ENCODE data around the gene HNRNPK.

Gene HNRNPK

DNA sequence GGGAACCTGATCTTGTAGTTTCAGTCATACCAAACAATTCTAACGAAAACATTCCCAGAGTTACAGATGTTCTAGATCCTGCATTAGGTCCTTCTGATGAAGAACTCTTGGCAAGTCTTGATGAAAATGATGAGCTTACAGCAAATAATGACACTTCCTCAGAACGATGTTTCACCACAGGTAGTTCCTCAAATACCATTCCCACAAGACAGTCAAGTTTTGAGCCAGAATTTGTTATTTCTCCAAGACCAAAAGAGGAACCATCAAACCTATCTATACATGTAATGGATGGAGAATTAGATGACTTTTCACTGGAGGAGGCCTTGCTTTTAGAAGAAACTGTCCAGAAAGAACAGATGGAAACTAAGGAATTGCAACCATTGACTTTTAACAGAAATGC lies 21.6 kb upstream of the HNRNPK start:
- no peak for TF ChIP-seq FOXP2 (optimal IDR thresholded peaks at IDR 0.05; ENCODE audit: borderline replicate concordance, extremely low read depth, extremely low read length, insufficient read depth)
- no peak for TF ChIP-seq TAF1 (IDR thresholded peaks at IDR 0.05; ENCODE audit: borderline replicate concordance, insufficient read depth, low read length)
- TF ChIP-seq POLR2AphosphoS5 (IDR thresholded peaks at IDR 0.05; ENCODE audit: low read depth, low read length) = no peak
- TF ChIP-seq, protein P1, sequence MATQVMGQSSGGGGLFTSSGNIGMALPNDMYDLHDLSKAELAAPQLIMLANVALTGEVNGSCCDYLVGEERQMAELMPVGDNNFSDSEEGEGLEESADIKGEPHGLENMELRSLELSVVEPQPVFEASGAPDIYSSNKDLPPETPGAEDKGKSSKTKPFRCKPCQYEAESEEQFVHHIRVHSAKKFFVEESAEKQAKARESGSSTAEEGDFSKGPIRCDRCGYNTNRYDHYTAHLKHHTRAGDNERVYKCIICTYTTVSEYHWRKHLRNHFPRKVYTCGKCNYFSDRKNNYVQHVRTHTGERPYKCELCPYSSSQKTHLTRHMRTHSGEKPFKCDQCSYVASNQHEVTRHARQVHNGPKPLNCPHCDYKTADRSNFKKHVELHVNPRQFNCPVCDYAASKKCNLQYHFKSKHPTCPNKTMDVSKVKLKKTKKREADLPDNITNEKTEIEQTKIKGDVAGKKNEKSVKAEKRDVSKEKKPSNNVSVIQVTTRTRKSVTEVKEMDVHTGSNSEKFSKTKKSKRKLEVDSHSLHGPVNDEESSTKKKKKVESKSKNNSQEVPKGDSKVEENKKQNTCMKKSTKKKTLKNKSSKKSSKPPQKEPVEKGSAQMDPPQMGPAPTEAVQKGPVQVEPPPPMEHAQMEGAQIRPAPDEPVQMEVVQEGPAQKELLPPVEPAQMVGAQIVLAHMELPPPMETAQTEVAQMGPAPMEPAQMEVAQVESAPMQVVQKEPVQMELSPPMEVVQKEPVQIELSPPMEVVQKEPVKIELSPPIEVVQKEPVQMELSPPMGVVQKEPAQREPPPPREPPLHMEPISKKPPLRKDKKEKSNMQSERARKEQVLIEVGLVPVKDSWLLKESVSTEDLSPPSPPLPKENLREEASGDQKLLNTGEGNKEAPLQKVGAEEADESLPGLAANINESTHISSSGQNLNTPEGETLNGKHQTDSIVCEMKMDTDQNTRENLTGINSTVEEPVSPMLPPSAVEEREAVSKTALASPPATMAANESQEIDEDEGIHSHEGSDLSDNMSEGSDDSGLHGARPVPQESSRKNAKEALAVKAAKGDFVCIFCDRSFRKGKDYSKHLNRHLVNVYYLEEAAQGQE (IDR thresholded peaks at IDR 0.05; ENCODE audit: insufficient read depth in 1 of 2, low read depth in 2 of 2, low read length in 2 of 2) = no peak
- no peak for TF ChIP-seq SIN3A (IDR thresholded peaks at IDR 0.05; ENCODE audit: borderline replicate concordance, insufficient read depth, low read length)

DNA sequence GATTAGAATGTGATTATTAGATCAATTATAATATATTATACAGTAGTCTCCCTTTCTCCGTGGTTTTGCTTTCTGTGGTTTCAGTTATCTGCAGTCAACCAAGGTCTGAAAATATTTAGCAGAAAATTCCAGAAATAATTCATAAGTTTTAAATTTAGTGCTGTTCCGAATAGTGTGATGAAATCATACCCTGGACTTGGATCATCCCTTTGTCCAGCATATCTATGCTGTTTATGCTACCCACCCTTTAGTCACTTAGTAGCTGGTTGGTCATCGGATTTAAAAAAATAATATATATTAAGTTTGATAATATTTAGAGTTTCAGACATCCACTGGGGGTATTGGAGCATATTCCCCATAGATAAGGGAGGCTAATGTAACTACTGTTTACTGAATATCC lies 20.2 kb upstream of the HNRNPK start:
- TF ChIP-seq SIN3A (IDR thresholded peaks at IDR 0.05; ENCODE audit: borderline replicate concordance, insufficient read depth, low read length) = no peak
- no peak for TF ChIP-seq POLR2AphosphoS5 (IDR thresholded peaks at IDR 0.05; ENCODE audit: low read depth, low read length)
- TF ChIP-seq, protein P1 (IDR thresholded peaks at IDR 0.05; ENCODE audit: insufficient read depth in 1 of 2, low read depth in 2 of 2, low read length in 2 of 2) = no peak
- TF ChIP-seq FOXP2 (optimal IDR thresholded peaks at IDR 0.05; ENCODE audit: borderline replicate concordance, extremely low read depth, extremely low read length, insufficient read depth) = no peak
- TF ChIP-seq TAF1 (IDR thresholded peaks at IDR 0.05; ENCODE audit: borderline replicate concordance, insufficient read depth, low read length) = no peak

DNA sequence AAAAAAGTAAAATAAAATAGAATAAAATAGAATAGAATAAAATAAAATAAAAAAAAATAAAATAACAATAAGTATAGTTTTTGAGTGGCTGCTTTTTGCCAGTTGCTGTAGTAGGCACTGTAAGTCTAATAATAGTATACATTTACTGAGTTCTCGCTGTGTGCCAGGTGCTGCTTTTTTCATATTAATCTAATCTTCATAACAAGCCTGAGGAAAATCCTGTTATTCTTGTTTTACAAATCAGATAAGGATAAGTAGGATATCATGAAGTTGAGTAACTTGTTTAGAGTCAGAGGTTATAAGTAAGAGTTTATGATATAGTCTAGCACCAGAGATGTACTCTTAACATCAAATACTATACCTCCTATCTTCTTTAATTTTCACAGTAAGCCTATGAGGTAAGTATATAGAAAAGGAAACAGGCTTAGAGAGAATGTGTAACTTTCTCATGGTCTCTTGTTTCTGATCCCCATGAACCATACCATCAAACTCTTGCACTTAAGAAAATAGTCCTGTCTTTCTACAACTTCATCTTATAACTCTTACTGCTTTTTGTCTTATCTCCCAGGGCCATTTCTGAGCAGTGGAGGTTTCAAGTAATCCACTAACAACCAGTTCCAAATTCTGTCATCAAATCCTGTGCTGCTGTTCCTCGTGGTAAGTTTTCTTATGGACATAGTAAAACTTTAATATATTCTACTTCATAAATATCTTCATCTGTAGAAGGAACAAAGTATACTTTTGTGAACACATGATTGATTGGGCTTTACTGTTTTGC lies 19.3 kb upstream of the HNRNPK start:
- TF ChIP-seq TAF1 (IDR thresholded peaks at IDR 0.05; ENCODE audit: borderline replicate concordance, insufficient read depth, low read length) (no peak), SIN3A (IDR thresholded peaks at IDR 0.05; ENCODE audit: borderline replicate concordance, insufficient read depth, low read length) (no peak), FOXP2 (optimal IDR thresholded peaks at IDR 0.05; ENCODE audit: borderline replicate concordance, extremely low read depth, extremely low read length, insufficient read depth) (no peak), POLR2AphosphoS5 (IDR thresholded peaks at IDR 0.05; ENCODE audit: low read depth, low read length) (no peak)
- TF ChIP-seq, protein P1 (IDR thresholded peaks at IDR 0.05; ENCODE audit: insufficient read depth in 1 of 2, low read depth in 2 of 2, low read length in 2 of 2) = no peak

DNA sequence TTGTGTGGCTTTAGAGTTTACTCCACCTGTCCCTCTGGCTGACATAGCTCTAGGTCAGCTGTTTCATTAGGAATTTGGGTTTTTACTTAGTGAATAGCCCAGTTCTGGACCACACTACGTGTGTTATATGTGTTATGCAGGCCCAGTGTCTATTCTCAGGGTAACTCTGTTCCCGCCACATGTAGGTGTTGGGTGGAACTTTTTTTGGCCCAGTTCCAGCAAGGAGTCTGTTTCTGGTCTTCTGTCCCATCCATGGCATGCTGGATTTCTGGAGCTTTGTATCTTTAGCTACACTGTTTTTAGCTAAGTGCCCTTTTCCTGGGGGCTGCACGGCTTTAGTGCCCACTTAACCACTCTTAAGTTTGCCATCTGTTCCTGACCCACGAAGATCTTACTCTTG lies 16.1 kb upstream of the HNRNPK start:
- no peak for TF ChIP-seq POLR2AphosphoS5 (IDR thresholded peaks at IDR 0.05; ENCODE audit: low read depth, low read length)
- TF ChIP-seq SIN3A (IDR thresholded peaks at IDR 0.05; ENCODE audit: borderline replicate concordance, insufficient read depth, low read length) = no peak
- TF ChIP-seq, protein P1 (IDR thresholded peaks at IDR 0.05; ENCODE audit: insufficient read depth in 1 of 2, low read depth in 2 of 2, low read length in 2 of 2) = no peak
- TF ChIP-seq TAF1 (IDR thresholded peaks at IDR 0.05; ENCODE audit: borderline replicate concordance, insufficient read depth, low read length) = no peak
- no peak for TF ChIP-seq FOXP2 (optimal IDR thresholded peaks at IDR 0.05; ENCODE audit: borderline replicate concordance, extremely low read depth, extremely low read length, insufficient read depth)

Data from PFSK-1 (cell line).